ENCODE results near the gene TP73. TPM values are rescaled to one million over a fixed set of nuclear protein-coding genes. Genes with fewer than 3 reads are reported as not detected.
"Not testable (repeated sequence)": the region's sequence is repeated elsewhere in the genome, so short reads cannot be mapped to it uniquely, and the experiment has no call there.

Gene TP73
- total RNA-seq, 1 donor from 2014 or later = not detected

GRCh38 chr1:3722846-3723245, 70.5 kb downstream of the TP73 start:
- H3K27me3 ChIP-seq = peaks cover 5% of the 10 kb centered on the region
- H3K9me3 ChIP-seq = no peaks in the 10 kb centered on the region
- intact Hi-C loops (cut with DNase I) = loop anchor here (5.0 kb wide), 1 partner anchor 271 kb away; the partner anchor contains the start of gene ARHGEF16
- TF ChIP-seq CTCF (IDR thresholded peaks at IDR 0.05) = no peak
- no peak for DNase-seq (ENCODE audit: low spot score in 2 of 2)
- H3K4me1 ChIP-seq = no peaks in the 10 kb centered on the region
- no peaks in the 10 kb centered on the region for H3K36me3 ChIP-seq
- no peak overlapping the region for H3K4me3 ChIP-seq
- no peak overlapping the region for H3K27ac ChIP-seq

- H3K9me3 ChIP-seq, H3K27ac ChIP-seq, H3K27me3 ChIP-seq, H3K36me3 ChIP-seq, H3K4me3 ChIP-seq, H3K4me1 ChIP-seq: not testable (repeated sequence)
- peak; percentile 72 to 97 (median 93) for TF ChIP-seq CTCF (IDR thresholded peaks at IDR 0.05)
- intact Hi-C loops (cut with DNase I) = loop anchor here (5.0 kb wide), 1 partner anchor 272 kb away; the partner anchor contains the start of gene ARHGEF16
- DNase-seq (ENCODE audit: low spot score in 2 of 2) = peak in 1 of 2 donors; percentile 77
Measured at GRCh38 chr1:3724416-3725030, 72.2 kb downstream of the TP73 start.

GRCh38 chr1:3725366-3725765, 73.0 kb downstream of the TP73 start:
- no peak for DNase-seq (ENCODE audit: low spot score in 2 of 2)
- H3K27me3 ChIP-seq = no peaks in the 10 kb centered on the region
- no peak for TF ChIP-seq CTCF (IDR thresholded peaks at IDR 0.05)
- no peaks in the 10 kb centered on the region for H3K4me1 ChIP-seq
- no peaks in the 10 kb centered on the region for H3K36me3 ChIP-seq
- H3K9me3 ChIP-seq = no peaks in the 10 kb centered on the region
- no peak overlapping the region for H3K27ac ChIP-seq
- intact Hi-C loops (cut with DNase I) = no loop called here
- H3K4me3 ChIP-seq = no peak overlapping the region

- Histone ChIP-seq H3K9me3 (no peaks in the 10 kb centered on the region), H3K27me3 (no peaks in the 10 kb centered on the region), H3K36me3 (no peaks in the 10 kb centered on the region), H3K4me1 (no peaks in the 10 kb centered on the region), H3K4me3 (no peak overlapping the region), H3K27ac (no peak overlapping the region)
- TF ChIP-seq CTCF (IDR thresholded peaks at IDR 0.05) = no peak
- intact Hi-C loops (cut with DNase I) = no loop called here
- DNase-seq (ENCODE audit: low spot score in 2 of 2) = no peak
Measured at GRCh38 chr1:3727042-3727824, 74.9 kb downstream of the TP73 start.

GRCh38 chr1:3727825-3728776, 75.8 kb downstream of the TP73 start:
- TF ChIP-seq CTCF (IDR thresholded peaks at IDR 0.05) = no peak
- H3K36me3 ChIP-seq = no peaks in the 10 kb centered on the region
- no peak overlapping the region for H3K27ac ChIP-seq
- H3K9me3 ChIP-seq = no peaks in the 10 kb centered on the region
- H3K4me1 ChIP-seq = no peaks in the 10 kb centered on the region
- intact Hi-C loops (cut with DNase I) = no loop called here
- no peaks in the 10 kb centered on the region for H3K27me3 ChIP-seq
- no peak for DNase-seq (ENCODE audit: low spot score in 2 of 2)
- no peak overlapping the region for H3K4me3 ChIP-seq

Data from ascending aorta (tissue), 2 donors.